ENCODE measurements around the gene MRPL10. TPM values are rescaled to one million over a fixed set of nuclear protein-coding genes. Genes with fewer than 3 reads are reported as not detected.

Gene MRPL10
- total and polyA plus RNA-seq, 2 donors (not counting 1 experiment from before 2014, with no cell fraction given): 31.0 to 44.7 TPM

- H3K79me2 ChIP-seq (ENCODE audit: control insufficient read depth, insufficient read depth, low read length): no peaks in the 10 kb centered on the region
- peaks cover 12% of the 10 kb centered on the region for H3K27me3 ChIP-seq (ENCODE audit: control insufficient read depth, insufficient read depth, low read length)
- no peak overlapping the region for H3K4me2 ChIP-seq (ENCODE audit: extremely low read depth, insufficient read depth, low read length)
- H3K36me3 ChIP-seq (ENCODE audit: control insufficient read depth, insufficient read depth, low read length): no peaks in the 10 kb centered on the region
- no peak overlapping the region for H3K4me3 ChIP-seq (replicated peaks in 1 of 4; ENCODE audit: control extremely low read depth in 1 of 4, insufficient read depth in 1 of 4, low read depth in 3 of 4, low read length in 4 of 4)
- peak; percentile 20 to 27 for DNase-seq (ENCODE audit: low read depth in 2 of 2)
- no peak overlapping the region for H2AFZ ChIP-seq (ENCODE audit: low read length)
- H3K9me3 ChIP-seq (ENCODE audit: control insufficient read depth, insufficient read depth, low read depth, low read length): no peaks in the 10 kb centered on the region
- no peaks in the 10 kb centered on the region for H4K20me1 ChIP-seq (ENCODE audit: control insufficient read depth, extremely low read depth, insufficient read depth, low read length)
- TF ChIP-seq CTCF (conservative IDR thresholded peaks at IDR 0.05 in 1 of 2, IDR thresholded peaks at IDR 0.05 in 1 of 2; ENCODE audit: low read depth in 1 of 2, low read length in 2 of 2) (no peak), EZH2 (IDR thresholded peaks at IDR 0.05; ENCODE audit: low read length, missing control alignments) (no peak)
- H3K4me1 ChIP-seq (ENCODE audit: control insufficient read depth, extremely low read depth, insufficient read depth, low read length): no peaks in the 10 kb centered on the region
- H3K27ac ChIP-seq (ENCODE audit: insufficient read depth, low read length): no peak overlapping the region
- H3K9ac ChIP-seq (ENCODE audit: insufficient read depth, low read length): no peak overlapping the region
Measured at GRCh38 chr17:47785538-47786123, 45.7 kb downstream of the MRPL10 start.

GRCh38 chr17:47781397-47781796 is 49.9 kb downstream of the MRPL10 start:
- TF ChIP-seq EZH2 (IDR thresholded peaks at IDR 0.05; ENCODE audit: low read length, missing control alignments) (no peak), CTCF (conservative IDR thresholded peaks at IDR 0.05 in 1 of 2, IDR thresholded peaks at IDR 0.05 in 1 of 2; ENCODE audit: low read depth in 1 of 2, low read length in 2 of 2) (no peak)
- Histone ChIP-seq H3K4me1 (ENCODE audit: control insufficient read depth, extremely low read depth, insufficient read depth, low read length) (no peaks in the 10 kb centered on the region), H3K27me3 (ENCODE audit: control insufficient read depth, insufficient read depth, low read length) (peaks cover 19% of the 10 kb centered on the region), H4K20me1 (ENCODE audit: control insufficient read depth, extremely low read depth, insufficient read depth, low read length) (no peaks in the 10 kb centered on the region), H3K4me2 (ENCODE audit: extremely low read depth, insufficient read depth, low read length) (no peak overlapping the region), H3K4me3 (replicated peaks in 1 of 4; ENCODE audit: control extremely low read depth in 1 of 4, insufficient read depth in 1 of 4, low read depth in 3 of 4, low read length in 4 of 4) (no peak overlapping the region), H2AFZ (ENCODE audit: low read length) (no peak overlapping the region), H3K9ac (ENCODE audit: insufficient read depth, low read length) (no peak overlapping the region), H3K27ac (ENCODE audit: insufficient read depth, low read length) (no peak overlapping the region), H3K36me3 (ENCODE audit: control insufficient read depth, insufficient read depth, low read length) (no peaks in the 10 kb centered on the region), H3K9me3 (ENCODE audit: control insufficient read depth, insufficient read depth, low read depth, low read length) (no peaks in the 10 kb centered on the region), H3K79me2 (ENCODE audit: control insufficient read depth, insufficient read depth, low read length) (no peaks in the 10 kb centered on the region)
- no peak for DNase-seq (ENCODE audit: low read depth in 2 of 2)

GRCh38 chr17:47778184-47778635 is 53.1 kb downstream of the MRPL10 start:
- H3K27me3 ChIP-seq (ENCODE audit: control insufficient read depth, insufficient read depth, low read length): peaks cover 22% of the 10 kb centered on the region
- no peaks in the 10 kb centered on the region for H3K4me1 ChIP-seq (ENCODE audit: control insufficient read depth, extremely low read depth, insufficient read depth, low read length)
- no peak overlapping the region for H3K27ac ChIP-seq (ENCODE audit: insufficient read depth, low read length)
- H3K36me3 ChIP-seq (ENCODE audit: control insufficient read depth, insufficient read depth, low read length): no peaks in the 10 kb centered on the region
- no peak overlapping the region for H2AFZ ChIP-seq (ENCODE audit: low read length)
- no peaks in the 10 kb centered on the region for H3K79me2 ChIP-seq (ENCODE audit: control insufficient read depth, insufficient read depth, low read length)
- no peaks in the 10 kb centered on the region for H3K9me3 ChIP-seq (ENCODE audit: control insufficient read depth, insufficient read depth, low read depth, low read length)
- H3K4me3 ChIP-seq (replicated peaks in 1 of 4; ENCODE audit: control extremely low read depth in 1 of 4, insufficient read depth in 1 of 4, low read depth in 3 of 4, low read length in 4 of 4): no peak overlapping the region
- no peak for TF ChIP-seq EZH2 (IDR thresholded peaks at IDR 0.05; ENCODE audit: low read length, missing control alignments)
- no peak for TF ChIP-seq CTCF (conservative IDR thresholded peaks at IDR 0.05 in 1 of 2, IDR thresholded peaks at IDR 0.05 in 1 of 2; ENCODE audit: low read depth in 1 of 2, low read length in 2 of 2)
- DNase-seq (ENCODE audit: low read depth in 2 of 2): no peak
- no peaks in the 10 kb centered on the region for H4K20me1 ChIP-seq (ENCODE audit: control insufficient read depth, extremely low read depth, insufficient read depth, low read length)
- no peak overlapping the region for H3K9ac ChIP-seq (ENCODE audit: insufficient read depth, low read length)
- no peak overlapping the region for H3K4me2 ChIP-seq (ENCODE audit: extremely low read depth, insufficient read depth, low read length)

Measured in fibroblast of lung (primary cell).